Measurements from ENCODE around the gene PPP1R1A. TPM values are rescaled to one million over a fixed set of nuclear protein-coding genes. Genes with fewer than 3 reads are reported as not detected.

The PPP1R1A gene
- total RNA-seq, 1 donor from 2014 or later: 75.0 TPM

- intact Hi-C loops (cut with micrococcal nuclease): no loop called here
Measured at GRCh38 chr12:54581412-54581811, 7.0 kb downstream of the PPP1R1A start.

GRCh38 chr12:54579696-54580333 is 8.6 kb downstream of the PPP1R1A start:
- peak; percentile 85 for DNase-seq
- Histone ChIP-seq H3K4me1 (peaks cover 8% of the 10 kb centered on the region), H3K27ac (replicated peaks) (no peak overlapping the region), H3K27me3 (ENCODE audit: low read depth) (peaks cover 14% of the 10 kb centered on the region), H3K9me3 (replicated peaks) (no peaks in the 10 kb centered on the region), H3K36me3 (no peaks in the 10 kb centered on the region), H3K4me3 (no peak overlapping the region)
- intact Hi-C loops (cut with micrococcal nuclease): no loop called here
- peak; percentile 99 for TF ChIP-seq CTCF (IDR thresholded peaks at IDR 0.05; ENCODE audit: borderline replicate concordance)

More at GRCh38 chr12:54581412-54581811, 7.0 kb downstream of the PPP1R1A start:
- no peak for DNase-seq
- Histone ChIP-seq H3K27me3 (ENCODE audit: low read depth) (peaks cover 17% of the 10 kb centered on the region), H3K27ac (replicated peaks) (no peak overlapping the region), H3K4me1 (peaks cover 14% of the 10 kb centered on the region), H3K36me3 (no peaks in the 10 kb centered on the region), H3K9me3 (replicated peaks) (no peaks in the 10 kb centered on the region), H3K4me3 (no peak overlapping the region)
- TF ChIP-seq CTCF (IDR thresholded peaks at IDR 0.05; ENCODE audit: borderline replicate concordance): no peak

- TF ChIP-seq CTCF (IDR thresholded peaks at IDR 0.05; ENCODE audit: borderline replicate concordance): no peak
- Histone ChIP-seq H3K4me1 (peaks cover 8% of the 10 kb centered on the region), H3K27ac (replicated peaks) (no peak overlapping the region), H3K4me3 (no peak overlapping the region), H3K36me3 (no peaks in the 10 kb centered on the region), H3K9me3 (replicated peaks) (no peaks in the 10 kb centered on the region), H3K27me3 (ENCODE audit: low read depth) (peaks cover 20% of the 10 kb centered on the region)
- DNase-seq: no peak
- intact Hi-C loops (cut with micrococcal nuclease): no loop called here
Measured at GRCh38 chr12:54579258-54579657, 9.2 kb downstream of the PPP1R1A start.

GRCh38 chr12:54578778-54579177 is 9.7 kb downstream of the PPP1R1A start:
- Histone ChIP-seq H3K36me3 (no peaks in the 10 kb centered on the region), H3K4me1 (peaks cover 8% of the 10 kb centered on the region), H3K4me3 (no peak overlapping the region), H3K9me3 (replicated peaks) (no peaks in the 10 kb centered on the region), H3K27ac (replicated peaks) (no peak overlapping the region), H3K27me3 (ENCODE audit: low read depth) (peaks cover 19% of the 10 kb centered on the region)
- intact Hi-C loops (cut with micrococcal nuclease): no loop called here
- DNase-seq: no peak
- no peak for TF ChIP-seq CTCF (IDR thresholded peaks at IDR 0.05; ENCODE audit: borderline replicate concordance)

DNA sequence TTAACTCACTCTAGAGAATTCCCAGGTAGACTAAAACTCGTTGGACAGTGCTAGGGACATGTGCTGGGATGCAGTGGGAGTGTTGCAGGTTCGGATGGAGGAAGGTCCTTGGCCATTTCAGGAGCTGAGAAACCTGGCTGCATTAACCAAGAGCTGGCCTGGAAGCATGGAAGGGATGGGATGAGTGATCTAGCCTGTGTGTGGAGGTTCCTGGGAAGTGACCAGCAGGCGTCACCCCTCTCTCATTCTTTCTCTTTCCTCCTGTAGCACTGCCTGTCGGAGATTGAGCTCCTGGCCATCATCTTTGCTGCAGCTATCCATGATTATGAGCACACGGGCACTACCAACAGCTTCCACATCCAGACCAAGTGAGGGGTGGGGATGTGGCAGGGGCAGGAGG is 15.6 kb downstream of the PPP1R1A start:
- intact Hi-C loops (cut with micrococcal nuclease): no loop called here
- H3K36me3 ChIP-seq: no peaks in the 10 kb centered on the region
- no peaks in the 10 kb centered on the region for H3K4me1 ChIP-seq
- no peak for DNase-seq
- no peak for TF ChIP-seq CTCF (IDR thresholded peaks at IDR 0.05; ENCODE audit: borderline replicate concordance)
- no peaks in the 10 kb centered on the region for H3K9me3 ChIP-seq (replicated peaks)
- H3K4me3 ChIP-seq: no peak overlapping the region
- H3K27ac ChIP-seq (replicated peaks): no peak overlapping the region
- H3K27me3 ChIP-seq (ENCODE audit: low read depth): peaks cover 61% of the 10 kb centered on the region
